GM12872 (cell line): ENCODE results near the gene SNX27.

Source experiments
- CTCF ChIP-seq: IDR thresholded peaks from 3 replicates; pipeline ENCODE4 v1.5.1; 2011; ENCODE audit warnings: low read depth, mild to moderate bottlenecking, low read length, moderate library complexity; ENCODE audit not compliant: insufficient read depth

The SNX27 gene

GRCh38 chr1:151703813-151704212 lies 92.0 kb downstream of the SNX27 start:
- no peak for TF ChIP-seq CTCF

- no peak for TF ChIP-seq CTCF
These were observed 92.4 kb downstream of the SNX27 start for GRCh38 chr1:151704246-151704645.

- no peak for TF ChIP-seq CTCF
These were observed 93.3 kb downstream of the SNX27 start for GRCh38 chr1:151705146-151705545.

GRCh38 chr1:151705753-151706463 lies 94.1 kb downstream of the SNX27 start:
- TF ChIP-seq CTCF: no peak

GRCh38 chr1:151706464-151707415 lies 94.9 kb downstream of the SNX27 start:
- TF ChIP-seq CTCF: no peak

GRCh38 chr1:151707541-151708065 lies 95.8 kb downstream of the SNX27 start:
- no peak for TF ChIP-seq CTCF

GRCh38 chr1:151708891-151709290 lies 97.0 kb downstream of the SNX27 start:
- TF ChIP-seq CTCF: no peak
